ENCODE results near the gene MEF2C. TPM values are rescaled to one million over a fixed set of nuclear protein-coding genes. Genes with fewer than 3 reads are reported as not detected.

The MEF2C gene
- total RNA-seq, 1 donor from 2014 or later, result 20.5 TPM

DNA sequence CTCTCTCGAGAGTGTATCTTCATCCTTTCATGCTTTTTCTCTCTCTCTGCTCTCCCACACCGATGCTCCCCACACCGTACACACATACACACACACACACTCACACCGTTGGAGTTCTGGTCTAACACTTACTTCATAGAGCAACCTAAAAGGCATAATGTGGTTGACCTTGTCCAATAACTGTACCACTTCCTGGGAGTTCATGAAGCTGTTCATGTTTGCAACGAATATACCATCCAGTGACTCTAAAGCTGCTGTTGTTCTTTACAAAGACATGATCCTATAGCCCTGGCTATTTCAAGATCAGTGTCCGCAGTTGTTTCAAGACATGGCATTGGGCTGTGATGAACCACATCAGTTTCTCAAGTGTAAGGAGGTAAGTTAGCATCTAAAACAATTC is 10.0 kb downstream of the MEF2C start:
- no peak overlapping the region for H2AFZ ChIP-seq (ENCODE audit: low read depth, low read length)
- Mint-ChIP-seq H3K4me3 (ENCODE audit: unreplicated experiment) (no peak overlapping the region), H3K27me3 (ENCODE audit: low read depth, unreplicated experiment) (no peaks in the 10 kb centered on the region), H3K4me1 (ENCODE audit: low read depth, unreplicated experiment) (peaks cover 4% of the 10 kb centered on the region), H3K9me3 (ENCODE audit: unreplicated experiment) (no peaks in the 10 kb centered on the region), H3K27ac (ENCODE audit: unreplicated experiment) (no peak overlapping the region), H3K36me3 (ENCODE audit: low read depth, unreplicated experiment) (no peaks in the 10 kb centered on the region)
- H3K9me3 ChIP-seq (ENCODE audit: insufficient read depth, low read depth, low read length), result no peaks in the 10 kb centered on the region
- H3K36me3 ChIP-seq (ENCODE audit: insufficient read depth, low read length), result no peaks in the 10 kb centered on the region
- H3K4me3 ChIP-seq (ENCODE audit: insufficient read depth, low read depth, low read length), result no peak overlapping the region
- H4K20me1 ChIP-seq (ENCODE audit: insufficient read depth, low read length), result no peaks in the 10 kb centered on the region
- DNase-seq (ENCODE audit: low read depth) (no peak), FAIRE-seq (no peak)
- no peak for TF ChIP-seq EZH2 (IDR thresholded peaks at IDR 0.05; ENCODE audit: insufficient read depth, low read length)
- TF ChIP-seq, protein P1, sequence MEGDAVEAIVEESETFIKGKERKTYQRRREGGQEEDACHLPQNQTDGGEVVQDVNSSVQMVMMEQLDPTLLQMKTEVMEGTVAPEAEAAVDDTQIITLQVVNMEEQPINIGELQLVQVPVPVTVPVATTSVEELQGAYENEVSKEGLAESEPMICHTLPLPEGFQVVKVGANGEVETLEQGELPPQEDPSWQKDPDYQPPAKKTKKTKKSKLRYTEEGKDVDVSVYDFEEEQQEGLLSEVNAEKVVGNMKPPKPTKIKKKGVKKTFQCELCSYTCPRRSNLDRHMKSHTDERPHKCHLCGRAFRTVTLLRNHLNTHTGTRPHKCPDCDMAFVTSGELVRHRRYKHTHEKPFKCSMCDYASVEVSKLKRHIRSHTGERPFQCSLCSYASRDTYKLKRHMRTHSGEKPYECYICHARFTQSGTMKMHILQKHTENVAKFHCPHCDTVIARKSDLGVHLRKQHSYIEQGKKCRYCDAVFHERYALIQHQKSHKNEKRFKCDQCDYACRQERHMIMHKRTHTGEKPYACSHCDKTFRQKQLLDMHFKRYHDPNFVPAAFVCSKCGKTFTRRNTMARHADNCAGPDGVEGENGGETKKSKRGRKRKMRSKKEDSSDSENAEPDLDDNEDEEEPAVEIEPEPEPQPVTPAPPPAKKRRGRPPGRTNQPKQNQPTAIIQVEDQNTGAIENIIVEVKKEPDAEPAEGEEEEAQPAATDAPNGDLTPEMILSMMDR (IDR thresholded peaks at IDR 0.05; ENCODE audit: insufficient read depth, low read depth, low read length), result no peak
- no peak overlapping the region for H3K4me2 ChIP-seq (ENCODE audit: low read length)
- no peak overlapping the region for H3K9ac ChIP-seq (ENCODE audit: low read length)
- peaks cover 5% of the 10 kb centered on the region for H3K79me2 ChIP-seq (ENCODE audit: insufficient read depth, low read length)
- H3K4me1 ChIP-seq (ENCODE audit: insufficient read depth, low read length), result no peaks in the 10 kb centered on the region
- no peak overlapping the region for H3K27ac ChIP-seq (ENCODE audit: low read depth, low read length)
- no peaks in the 10 kb centered on the region for H3K27me3 ChIP-seq (ENCODE audit: insufficient read depth, low read length)

DNA sequence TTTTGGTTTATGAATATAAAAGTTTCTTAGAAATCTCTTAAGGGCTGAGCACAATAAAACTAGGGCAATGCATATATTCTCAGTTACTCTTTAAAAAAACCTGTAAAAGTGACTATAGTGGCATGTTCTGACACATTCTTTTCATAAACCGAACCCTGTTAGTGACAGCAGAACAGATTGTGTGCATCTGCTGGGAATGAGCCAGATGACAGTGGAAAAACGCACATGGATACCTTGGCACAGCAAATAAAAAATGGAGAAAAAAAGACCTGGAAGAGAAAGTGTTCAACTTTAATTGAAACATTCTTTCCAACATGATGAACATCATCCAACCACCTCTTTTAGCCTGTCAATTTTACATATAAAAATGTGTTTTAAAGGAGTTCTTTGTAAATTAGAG is 12.7 kb downstream of the MEF2C start:
- Mint-ChIP-seq H3K27ac (ENCODE audit: unreplicated experiment) (no peak overlapping the region), H3K4me3 (ENCODE audit: unreplicated experiment) (no peak overlapping the region), H3K9me3 (ENCODE audit: unreplicated experiment) (no peaks in the 10 kb centered on the region), H3K27me3 (ENCODE audit: low read depth, unreplicated experiment) (no peaks in the 10 kb centered on the region), H3K4me1 (ENCODE audit: low read depth, unreplicated experiment) (peaks cover 2% of the 10 kb centered on the region), H3K36me3 (ENCODE audit: low read depth, unreplicated experiment) (no peaks in the 10 kb centered on the region)
- no peaks in the 10 kb centered on the region for H3K4me1 ChIP-seq (ENCODE audit: insufficient read depth, low read length)
- H3K9me3 ChIP-seq (ENCODE audit: insufficient read depth, low read depth, low read length), result no peaks in the 10 kb centered on the region
- H3K79me2 ChIP-seq (ENCODE audit: insufficient read depth, low read length), result peaks cover 3% of the 10 kb centered on the region
- no peak overlapping the region for H3K9ac ChIP-seq (ENCODE audit: low read length)
- H3K4me3 ChIP-seq (ENCODE audit: insufficient read depth, low read depth, low read length), result no peak overlapping the region
- H3K27ac ChIP-seq (ENCODE audit: low read depth, low read length), result no peak overlapping the region
- no peaks in the 10 kb centered on the region for H3K27me3 ChIP-seq (ENCODE audit: insufficient read depth, low read length)
- no peak overlapping the region for H2AFZ ChIP-seq (ENCODE audit: low read depth, low read length)
- H3K36me3 ChIP-seq (ENCODE audit: insufficient read depth, low read length), result no peaks in the 10 kb centered on the region
- H3K4me2 ChIP-seq (ENCODE audit: low read length), result no peak overlapping the region
- no peak for DNase-seq (ENCODE audit: low read depth)
- H4K20me1 ChIP-seq (ENCODE audit: insufficient read depth, low read length), result no peaks in the 10 kb centered on the region
- TF ChIP-seq, protein P1 (IDR thresholded peaks at IDR 0.05; ENCODE audit: insufficient read depth, low read depth, low read length), result no peak
- TF ChIP-seq EZH2 (IDR thresholded peaks at IDR 0.05; ENCODE audit: insufficient read depth, low read length), result no peak
- FAIRE-seq, result no peak

DNA sequence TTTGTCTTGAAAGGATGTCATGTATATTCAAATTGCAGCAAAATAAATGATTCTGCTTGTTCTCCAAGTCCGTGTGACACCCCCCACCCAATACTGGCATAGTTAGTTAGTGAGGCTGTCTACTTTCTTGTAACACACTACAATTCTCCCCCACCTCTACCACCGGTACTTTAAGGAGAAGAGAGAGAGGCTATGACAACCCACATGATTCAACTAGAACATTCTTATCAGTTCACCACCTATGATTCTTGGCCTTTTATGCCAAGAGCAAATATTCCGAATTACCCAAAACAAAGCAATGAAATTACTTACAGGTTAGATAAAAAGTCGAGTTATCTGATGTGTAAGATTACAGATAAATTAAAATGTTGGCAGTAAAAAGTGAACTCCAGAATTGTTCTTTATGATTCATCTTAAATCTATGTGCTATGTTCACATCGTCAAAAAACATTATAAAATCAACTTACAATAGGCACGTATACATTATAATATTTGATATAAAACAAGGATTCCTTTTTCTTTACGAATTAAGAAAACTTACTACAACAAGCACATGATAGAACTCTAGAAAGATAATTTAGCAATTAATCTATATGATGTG is 14.4 kb downstream of the MEF2C start:
- Histone ChIP-seq H3K4me3 (ENCODE audit: insufficient read depth, low read depth, low read length) (no peak overlapping the region), H3K4me1 (ENCODE audit: insufficient read depth, low read length) (no peaks in the 10 kb centered on the region), H3K4me2 (ENCODE audit: low read length) (no peak overlapping the region), H3K27me3 (ENCODE audit: insufficient read depth, low read length) (no peaks in the 10 kb centered on the region), H4K20me1 (ENCODE audit: insufficient read depth, low read length) (no peaks in the 10 kb centered on the region), H3K9me3 (ENCODE audit: insufficient read depth, low read depth, low read length) (no peaks in the 10 kb centered on the region), H3K36me3 (ENCODE audit: insufficient read depth, low read length) (no peaks in the 10 kb centered on the region), H3K9ac (ENCODE audit: low read length) (no peak overlapping the region), H2AFZ (ENCODE audit: low read depth, low read length) (no peak overlapping the region), H3K79me2 (ENCODE audit: insufficient read depth, low read length) (peaks cover 3% of the 10 kb centered on the region), H3K27ac (ENCODE audit: low read depth, low read length) (no peak overlapping the region)
- DNase-seq (ENCODE audit: low read depth), result no peak
- no peak for FAIRE-seq
- Mint-ChIP-seq H3K4me1 (ENCODE audit: low read depth, unreplicated experiment) (no peaks in the 10 kb centered on the region), H3K4me3 (ENCODE audit: unreplicated experiment) (no peak overlapping the region), H3K27me3 (ENCODE audit: low read depth, unreplicated experiment) (no peaks in the 10 kb centered on the region), H3K27ac (ENCODE audit: unreplicated experiment) (no peak overlapping the region), H3K9me3 (ENCODE audit: unreplicated experiment) (no peaks in the 10 kb centered on the region), H3K36me3 (ENCODE audit: low read depth, unreplicated experiment) (no peaks in the 10 kb centered on the region)
- TF ChIP-seq, protein P1 (IDR thresholded peaks at IDR 0.05; ENCODE audit: insufficient read depth, low read depth, low read length), result no peak
- no peak for TF ChIP-seq EZH2 (IDR thresholded peaks at IDR 0.05; ENCODE audit: insufficient read depth, low read length)
